HepG2 (cell line): ENCODE data around the gene CX3CR1.

Experiments used
- ATF1 ChIP-seq: IDR thresholded peaks from 2 replicates; pipeline ENCODE4 v1.6.1; 2016; ENCODE audit warnings: mild to moderate bottlenecking, control low read depth
- BRCA1 ChIP-seq: sonication (generic); formaldehyde crosslinking; IDR thresholded peaks from 2 replicates; pipeline ENCODE4 v1.4.0; 2020; ENCODE audit warnings: missing genetic modification reagents
- CTCF ChIP-seq: sonication (generic); formaldehyde crosslinking; IDR thresholded peaks from 2 replicates; pipeline ENCODE4 v1.5.0; 2020; ENCODE audit warnings: mild to moderate bottlenecking, missing genetic modification reagents, moderate library complexity
- DPF2 ChIP-seq: sonication (generic); formaldehyde crosslinking; IDR thresholded peaks from 2 replicates; pipeline ENCODE4 v1.4.0; 2020; ENCODE audit warnings: mild to moderate bottlenecking, low read depth, missing genetic modification reagents, borderline replicate concordance
- GLI4 ChIP-seq: sonication (generic); formaldehyde crosslinking; IDR thresholded peaks from 2 replicates; pipeline ENCODE4 v1.5.1; 2020; ENCODE audit warnings: missing genetic modification reagents, mild to moderate bottlenecking, moderate library complexity, borderline replicate concordance
- NFRKB ChIP-seq: fragments of 450-650 bp; IDR thresholded peaks from 2 replicates; pipeline ENCODE4 v1.6.1; 2017
- SMARCC2 ChIP-seq: fragments of 450-650 bp; IDR thresholded peaks from 2 replicates; pipeline ENCODE4 v1.6.1; 2017; ENCODE audit warnings: antibody characterized with exemption, mild to moderate bottlenecking
- TBL1XR1 ChIP-seq: fragments of 150-350 bp; IDR thresholded peaks from 2 replicates; pipeline ENCODE4 v1.6.1; 2014; ENCODE audit warnings: borderline replicate concordance, low read length; ENCODE audit not compliant: partially characterized antibody
- YY1 ChIP-seq: IDR thresholded peaks from 2 replicates; pipeline ENCODE4 v1.6.1; 2011; ENCODE audit warnings: low read length, low read depth, moderate library complexity, mild to moderate bottlenecking; ENCODE audit not compliant: insufficient read depth, insufficient replicate concordance

- TF ChIP-seq CTCF (CRISPR knock-in tag) = no peak
- TF ChIP-seq SMARCC2 = no peak
- TF ChIP-seq BRCA1 (CRISPR knock-in tag) = no peak
- TF ChIP-seq GLI4 = no peak
- no peak for TF ChIP-seq TBL1XR1
- no peak for TF ChIP-seq YY1
- no peak for TF ChIP-seq NFRKB
- no peak for TF ChIP-seq DPF2 (CRISPR knock-in tag)
- no peak for TF ChIP-seq ATF1
Measured at GRCh38 chr3:39213613-39214012, 66.2 kb downstream of the CX3CR1 start.
